Amygdala (tissue), 56 donors: ENCODE data around the gene S100PBP.

Experiments
- DNase-seq, 56 donors: peaks; one replicate each; lab custom pipeline; 2025; lab: John Stamatoyannopoulos, UW

S100PBP gene

DNA sequence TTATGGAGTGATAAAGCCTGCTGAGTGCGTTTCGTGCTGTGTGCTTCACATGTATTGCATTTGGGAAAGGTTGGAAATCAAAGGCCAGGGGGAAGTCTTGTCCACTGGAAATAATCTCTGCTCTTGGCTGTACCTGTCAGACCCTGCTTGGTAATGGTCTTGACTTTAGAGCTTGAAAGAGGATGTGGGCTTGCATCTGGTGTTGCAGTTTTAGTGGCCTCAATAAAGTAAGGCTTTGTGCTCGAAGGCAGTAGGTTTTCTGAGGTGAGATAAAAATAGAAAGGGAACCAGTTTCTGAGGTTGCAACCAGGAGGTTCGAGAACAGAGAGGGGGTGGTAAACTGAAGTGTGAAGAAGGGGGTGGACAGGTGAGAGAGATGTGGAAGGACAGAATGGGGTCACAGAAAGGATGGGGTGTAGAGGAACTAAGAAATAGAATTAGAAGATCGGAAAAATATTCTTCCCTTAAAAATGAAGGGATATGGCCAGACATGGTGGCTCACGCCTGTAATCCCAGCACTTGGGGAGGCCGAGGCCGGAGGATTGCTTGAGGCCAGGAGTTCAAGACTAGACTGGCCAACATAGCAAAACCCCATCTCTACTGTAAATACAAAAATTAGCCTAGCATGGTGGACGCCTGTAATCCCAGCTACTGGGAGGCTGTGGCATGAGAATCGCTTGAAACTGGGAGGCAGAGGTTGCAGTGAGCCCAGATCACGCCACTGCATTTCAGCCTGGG, 1.5 kb downstream of the S100PBP start:
- no peak for DNase-seq

- no peak for DNase-seq
Observed at GRCh38 chr1:32825181-32825580, 7.7 kb downstream of the S100PBP start.

DNA sequence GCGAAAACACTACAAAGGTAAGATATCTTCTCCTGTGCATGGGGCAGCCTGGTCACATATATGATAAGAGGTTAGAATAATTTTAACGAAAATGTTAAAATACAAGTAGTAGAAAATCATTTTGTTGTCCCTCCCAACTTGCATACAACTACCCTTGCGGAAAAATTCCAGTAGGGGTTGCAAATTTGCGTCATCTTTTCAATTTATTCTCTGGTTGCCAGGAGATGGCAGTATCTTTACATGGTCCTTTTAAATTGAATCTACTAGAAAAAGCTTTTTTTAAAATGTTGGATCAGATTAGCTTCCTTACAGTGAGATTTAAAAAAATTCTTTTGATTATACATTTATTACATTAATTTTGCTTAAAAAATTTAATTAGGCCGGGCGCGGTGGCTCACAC, 10.9 kb downstream of the S100PBP start:
- no peak for DNase-seq

DNA sequence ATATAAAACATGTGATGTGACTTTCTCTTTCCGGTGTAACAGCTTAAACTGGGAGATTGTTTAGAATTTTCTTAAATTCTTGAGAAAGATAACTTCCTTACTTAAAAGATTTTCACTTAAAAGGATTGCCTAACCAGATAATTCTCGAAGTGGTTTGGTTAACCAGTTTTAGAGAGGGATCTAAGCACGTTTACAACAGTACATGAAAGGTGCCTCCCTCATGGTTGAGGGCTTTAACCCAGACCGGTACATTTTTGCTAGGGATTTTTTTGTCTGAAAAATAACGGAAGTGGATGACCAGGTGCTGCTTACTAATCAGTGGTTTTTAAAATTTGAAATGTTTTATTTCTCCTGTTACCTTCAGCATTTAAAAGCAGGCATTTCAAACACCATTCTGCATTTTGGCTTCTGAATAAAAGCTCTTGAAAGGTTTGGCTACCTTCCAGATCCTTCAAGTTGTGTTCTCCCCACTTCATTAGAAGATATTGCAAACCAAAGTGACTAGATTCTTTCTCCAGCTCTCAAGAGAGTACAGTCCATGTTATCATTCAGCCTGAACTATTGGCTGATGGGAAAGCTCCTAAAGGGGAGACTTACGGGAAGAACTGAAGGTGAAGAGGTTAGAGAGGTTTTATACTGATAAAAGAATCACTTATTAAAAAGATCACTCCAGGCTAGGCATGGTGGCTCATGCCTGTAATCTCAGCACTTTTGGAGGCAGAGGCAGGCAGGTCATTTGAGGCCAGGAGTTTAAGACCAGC, 12.8 kb downstream of the S100PBP start:
- no peak for DNase-seq

- no peak for DNase-seq
Observed at GRCh38 chr1:32831878-32832277, 14.4 kb downstream of the S100PBP start.

- DNase-seq = no peak
Observed at GRCh38 chr1:32848354-32849063, 31.1 kb downstream of the S100PBP start.

DNA sequence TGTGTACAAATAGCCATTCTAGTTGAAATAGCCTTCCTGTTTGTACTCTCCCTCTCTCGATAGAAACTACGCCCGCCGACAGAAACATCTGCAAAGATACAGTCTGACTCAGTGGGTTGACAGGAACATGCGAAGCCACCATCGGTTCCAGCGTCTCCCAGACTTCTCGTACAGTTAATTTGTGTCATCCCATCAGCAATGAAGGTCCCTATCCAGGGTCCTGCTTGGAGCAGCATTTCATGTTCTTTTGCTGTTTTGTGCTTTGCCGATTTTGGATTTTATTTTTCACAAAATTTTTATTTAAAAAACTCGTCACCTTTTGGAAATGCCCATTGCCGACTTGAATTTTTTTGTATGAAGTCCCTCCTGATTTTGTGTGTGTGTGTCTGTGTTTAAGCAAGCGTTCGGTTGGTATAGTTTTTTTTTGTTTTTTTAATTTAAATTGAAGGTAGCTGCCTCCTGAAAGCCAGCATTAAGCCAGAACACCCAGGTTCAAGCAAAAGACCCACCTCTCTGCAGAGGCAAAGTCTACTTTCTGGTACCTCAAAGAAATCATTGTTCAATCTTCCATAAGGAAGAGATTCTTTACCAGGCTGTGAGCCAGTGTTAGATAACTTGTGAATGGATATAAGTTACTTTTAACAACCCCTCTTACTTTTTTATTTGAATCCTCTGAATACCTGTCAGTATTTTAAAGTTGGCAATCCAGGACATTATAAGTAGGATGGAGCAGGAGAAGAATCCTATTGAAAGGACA, 38.6 kb downstream of the S100PBP start:
- no peak for DNase-seq

GRCh38 chr1:32858136-32858535, 40.7 kb downstream of the S100PBP start:
- DNase-seq = no peak

DNA sequence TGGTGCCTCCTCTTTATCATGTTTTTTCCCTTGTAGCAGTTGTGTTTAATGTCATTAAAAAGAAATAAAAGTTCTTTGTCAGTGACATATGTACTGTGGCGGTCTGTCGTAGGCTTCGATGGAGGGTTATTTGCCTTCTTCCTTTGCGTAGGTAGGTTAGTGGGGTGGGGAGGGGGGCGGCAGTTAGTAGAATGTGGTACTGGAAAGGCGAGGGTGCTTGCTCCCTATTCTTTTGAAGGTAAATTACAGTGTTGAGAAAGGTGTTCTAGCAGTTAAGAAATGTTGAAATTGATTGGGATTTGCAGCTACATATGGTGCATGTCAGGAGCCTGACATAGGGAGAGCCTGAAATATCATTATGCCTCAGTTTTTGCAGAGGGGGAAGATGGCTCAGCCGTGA, 41.3 kb downstream of the S100PBP start:
- no peak for DNase-seq

DNA sequence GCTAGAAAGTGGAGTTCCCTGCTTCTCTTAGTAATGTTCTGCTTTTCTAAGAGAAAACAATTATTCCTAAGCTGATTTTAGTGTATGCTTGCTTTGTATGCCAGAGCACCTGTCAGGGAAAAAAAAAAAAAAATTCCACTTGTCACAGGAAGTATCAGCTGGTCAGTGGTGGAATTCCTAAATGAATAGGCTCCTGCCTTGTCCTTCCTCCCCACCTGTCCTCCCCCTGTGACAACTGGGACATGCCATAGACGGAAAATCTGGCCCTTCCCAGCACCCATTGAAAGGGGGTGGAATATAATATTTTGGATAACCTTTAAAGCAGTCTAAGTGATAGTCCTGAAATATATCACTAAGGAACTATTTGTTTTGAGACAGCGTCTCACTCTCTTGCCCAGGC, 42.5 kb downstream of the S100PBP start:
- DNase-seq = no peak

DNA sequence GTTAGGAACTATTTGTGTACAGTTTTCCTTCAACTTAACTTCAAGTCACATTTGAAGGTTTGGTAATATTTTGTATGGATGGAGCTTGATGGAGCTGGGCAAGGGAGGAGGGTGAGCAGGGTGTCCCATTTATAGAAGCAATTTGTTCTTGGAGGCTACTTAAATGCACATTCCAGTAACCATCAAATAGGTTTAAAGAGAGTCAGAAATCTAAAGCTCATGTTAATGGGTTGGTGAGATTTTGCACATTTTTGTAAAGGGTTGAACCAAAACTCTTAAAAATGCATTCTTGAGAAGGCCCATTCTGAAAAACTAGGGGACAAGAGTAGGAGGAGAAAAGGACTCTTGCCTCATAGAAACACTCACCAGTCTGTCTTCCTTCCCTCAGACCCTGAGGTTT, 43.1 kb downstream of the S100PBP start:
- no peak for DNase-seq

DNA sequence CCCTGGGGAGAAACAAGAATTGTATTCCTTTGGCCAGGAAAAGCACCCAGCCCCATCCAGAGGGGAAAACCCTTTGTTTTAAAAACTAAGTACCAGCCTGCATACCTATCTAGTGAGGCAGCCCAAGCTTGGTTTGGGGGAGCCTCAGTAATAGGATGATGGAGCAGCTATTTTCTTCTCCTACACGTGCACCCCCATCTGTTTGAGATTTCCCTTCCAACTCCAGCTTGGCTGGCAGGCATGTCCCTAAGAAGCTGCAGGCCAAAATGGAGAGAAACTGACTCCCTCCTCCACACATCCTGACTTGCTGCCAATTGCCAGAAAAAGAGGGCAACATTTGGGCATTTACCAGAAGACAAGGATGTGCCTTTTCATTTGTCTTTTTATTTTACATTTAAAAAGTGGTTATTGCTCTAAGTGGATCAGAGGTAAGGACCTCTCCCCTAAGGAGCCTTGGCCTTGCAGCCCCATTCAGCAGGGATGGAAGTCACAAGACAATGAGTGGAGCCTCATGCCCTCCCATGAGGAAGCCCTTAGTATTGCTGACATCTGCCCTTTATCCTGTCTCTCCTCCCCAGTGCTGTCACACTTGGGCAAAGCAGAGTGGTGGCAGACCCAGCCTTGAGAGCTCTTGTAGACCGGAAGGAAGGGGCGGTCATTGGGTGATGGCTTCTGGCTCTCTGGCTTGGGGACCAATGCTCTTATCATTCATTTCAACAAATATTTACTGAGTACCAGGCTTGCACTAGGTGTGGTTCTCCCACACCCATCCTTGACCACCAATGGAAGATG, 44.6 kb downstream of the S100PBP start:
- DNase-seq = peak in 6 of 56 donors; percentile 12 to 46 (median 28)

DNA sequence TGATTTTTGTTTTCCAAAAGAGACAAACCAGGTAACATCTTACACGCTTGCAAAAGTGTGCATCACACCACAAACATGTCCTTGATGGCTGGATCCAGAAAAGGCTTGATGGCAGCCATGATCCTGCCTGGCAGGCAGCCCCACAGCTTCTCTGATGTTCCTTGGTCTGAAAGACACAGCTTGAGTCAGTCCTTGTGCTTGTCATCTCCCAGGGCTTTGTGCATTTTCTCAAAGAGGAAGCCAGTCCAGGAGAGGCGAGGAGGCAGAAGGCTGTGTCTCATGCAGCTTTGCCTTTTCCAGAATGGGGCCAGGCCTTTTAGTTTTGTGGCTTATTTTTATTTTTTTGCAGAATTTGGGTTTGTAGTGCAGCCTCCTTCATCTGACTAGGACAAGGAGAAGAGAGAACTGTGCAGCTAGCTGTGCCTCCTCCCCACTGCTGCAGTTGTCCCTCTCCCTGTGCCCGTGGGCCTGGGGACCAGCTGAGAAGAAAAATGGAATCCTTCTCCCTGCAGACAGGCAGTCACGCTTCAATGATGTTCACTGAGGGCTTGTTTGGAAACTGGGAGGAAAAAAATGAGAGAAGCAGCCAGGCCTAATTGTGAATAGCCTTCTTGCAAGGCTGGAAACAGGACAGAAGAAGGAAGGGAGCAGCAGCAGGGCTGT, 45.9 kb downstream of the S100PBP start:
- DNase-seq = peak in 1 of 56 donors; percentile 6

- no peak for DNase-seq
Observed at GRCh38 chr1:32863881-32864245, 46.4 kb downstream of the S100PBP start.

GRCh38 chr1:32864375-32865019, 47.0 kb downstream of the S100PBP start:
- no peak for DNase-seq

DNA sequence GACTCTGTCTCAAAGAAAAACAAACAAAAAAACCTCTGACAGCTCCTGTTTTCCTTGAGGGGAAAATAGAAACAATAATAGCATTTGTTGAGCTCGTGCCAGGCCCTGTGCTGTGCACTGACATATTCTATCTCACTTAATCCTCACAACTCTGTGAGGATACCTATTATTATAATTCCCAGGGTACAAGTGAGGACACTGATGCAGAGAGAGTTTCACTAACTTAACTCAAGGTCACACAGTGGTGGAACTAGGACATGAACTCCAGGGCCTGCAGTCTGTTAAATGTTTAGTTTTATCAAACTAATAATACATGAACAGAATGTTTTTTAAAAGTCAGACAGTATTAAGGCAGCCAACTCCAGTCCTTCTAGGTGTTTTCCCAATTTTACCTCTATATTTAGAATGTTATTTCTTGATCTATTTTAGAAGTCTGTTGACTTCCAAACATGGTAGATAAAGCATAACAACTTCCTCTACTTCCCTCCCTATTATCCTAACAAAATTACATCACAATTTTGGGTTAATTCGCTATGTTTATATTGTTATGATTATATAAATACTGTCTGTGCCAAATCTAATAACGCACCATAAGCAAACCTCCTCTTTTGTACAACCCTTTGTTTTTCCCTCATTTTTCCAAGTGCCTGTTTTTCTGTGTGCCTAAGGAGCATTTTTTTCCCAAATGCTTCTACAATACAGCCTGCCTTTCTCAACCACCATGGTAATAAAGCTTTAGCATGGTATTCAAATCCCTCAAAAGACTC, 48.4 kb downstream of the S100PBP start:
- no peak for DNase-seq

DNA sequence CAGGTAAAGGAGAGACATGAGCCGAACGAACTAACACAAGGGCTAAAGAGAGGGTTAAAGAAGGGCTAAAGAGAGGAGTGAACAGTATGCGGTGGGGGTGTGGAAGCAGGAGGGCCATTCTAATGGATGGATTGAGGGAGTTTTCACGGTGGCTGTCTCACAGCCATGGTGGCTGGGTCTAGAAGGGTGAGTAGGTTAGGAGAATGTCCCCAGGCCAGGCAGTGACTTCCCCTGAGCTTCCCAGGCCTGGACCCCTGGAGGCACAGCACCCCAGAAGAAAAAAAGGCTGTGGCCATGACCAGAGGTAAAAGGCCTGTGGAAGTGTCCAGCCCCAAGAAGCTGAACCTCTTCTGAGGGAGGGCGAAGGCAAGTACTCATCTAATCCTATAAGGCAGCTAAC, 49.7 kb downstream of the S100PBP start:
- no peak for DNase-seq

GRCh38 chr1:32867671-32868070, 50.2 kb downstream of the S100PBP start:
- DNase-seq = no peak
